GM21717 (cell line): ENCODE measurements around the gene ARFGEF2.
"Not testable (repeated sequence)": the region's sequence is repeated elsewhere in the genome, so short reads cannot be mapped to it uniquely, and the experiment has no call there.

Source experiments
- ATAC-seq: cut with Tn5 transposase; IDR thresholded peaks from one replicate; pipeline ENCODE4 v1.9.1; 2021; ENCODE audit warnings: mild to moderate bottlenecking, moderate library complexity; ENCODE audit not compliant: unreplicated experiment

The ARFGEF2 gene

GRCh38 chr20:48951041-48951440 lies 29.5 kb downstream of the ARFGEF2 start:
- no peak for ATAC-seq

GRCh38 chr20:48951646-48952045 lies 30.1 kb downstream of the ARFGEF2 start:
- no peak for ATAC-seq

- no peak for ATAC-seq
Measured at GRCh38 chr20:48952656-48953055, 31.1 kb downstream of the ARFGEF2 start.

GRCh38 chr20:48953653-48954052 lies 32.1 kb downstream of the ARFGEF2 start:
- ATAC-seq = no peak

- no peak for ATAC-seq
Measured at GRCh38 chr20:48956052-48956451, 34.5 kb downstream of the ARFGEF2 start.

GRCh38 chr20:48957053-48957481 lies 35.6 kb downstream of the ARFGEF2 start:
- ATAC-seq = no peak

GRCh38 chr20:48957533-48957932 lies 36.0 kb downstream of the ARFGEF2 start:
- no peak for ATAC-seq

GRCh38 chr20:48958743-48959142 lies 37.2 kb downstream of the ARFGEF2 start:
- ATAC-seq = no peak

GRCh38 chr20:48959899-48960550 lies 38.5 kb downstream of the ARFGEF2 start:
- no peak for ATAC-seq

- no peak for ATAC-seq
Measured at GRCh38 chr20:48962421-48962820, 40.9 kb downstream of the ARFGEF2 start.

GRCh38 chr20:48962976-48963771 lies 41.7 kb downstream of the ARFGEF2 start:
- no peak for ATAC-seq

- no peak for ATAC-seq
Measured at GRCh38 chr20:48965189-48965910, 43.8 kb downstream of the ARFGEF2 start.

GRCh38 chr20:48970681-48971365 lies 49.3 kb downstream of the ARFGEF2 start:
- no peak for ATAC-seq

- ATAC-seq = no peak
Measured at GRCh38 chr20:48971956-48972355, 50.4 kb downstream of the ARFGEF2 start.

- no peak for ATAC-seq
Measured at GRCh38 chr20:48972816-48973215, 51.3 kb downstream of the ARFGEF2 start.

- no peak for ATAC-seq
Measured at GRCh38 chr20:48975955-48976354, 54.4 kb downstream of the ARFGEF2 start.

- not testable (repeated sequence) for ATAC-seq
Measured at GRCh38 chr20:48979980-48980379, 58.5 kb downstream of the ARFGEF2 start.

- no peak for ATAC-seq
Measured at GRCh38 chr20:48983423-48984400, 62.2 kb downstream of the ARFGEF2 start.

GRCh38 chr20:48984575-48985219 lies 63.2 kb downstream of the ARFGEF2 start:
- no peak for ATAC-seq
